ENCODE data around the gene VPS35L.
"Not testable (repeated sequence)": the region's sequence is repeated elsewhere in the genome, so short reads cannot be mapped to it uniquely, and the experiment has no call there.

The VPS35L gene

DNA sequence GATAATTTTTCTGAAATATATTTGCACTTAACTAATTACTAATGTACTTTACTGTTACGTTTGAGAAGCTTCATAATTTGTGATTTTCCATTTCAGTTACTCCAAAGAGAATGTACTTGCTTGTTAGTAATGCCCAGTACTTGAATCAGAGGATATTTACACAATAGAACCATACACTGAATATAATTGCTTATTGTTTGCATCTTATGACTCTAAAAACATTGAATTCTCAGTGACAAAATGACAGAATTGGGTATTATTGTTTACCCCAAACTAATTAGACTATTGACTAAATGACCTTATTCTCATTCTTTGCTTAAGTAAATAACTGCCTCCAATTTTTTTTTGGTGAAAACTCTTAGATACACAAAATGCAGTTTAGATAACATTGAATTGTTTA, 22.9 kb upstream of the VPS35L start:
- DNase-seq, result no peak

DNA sequence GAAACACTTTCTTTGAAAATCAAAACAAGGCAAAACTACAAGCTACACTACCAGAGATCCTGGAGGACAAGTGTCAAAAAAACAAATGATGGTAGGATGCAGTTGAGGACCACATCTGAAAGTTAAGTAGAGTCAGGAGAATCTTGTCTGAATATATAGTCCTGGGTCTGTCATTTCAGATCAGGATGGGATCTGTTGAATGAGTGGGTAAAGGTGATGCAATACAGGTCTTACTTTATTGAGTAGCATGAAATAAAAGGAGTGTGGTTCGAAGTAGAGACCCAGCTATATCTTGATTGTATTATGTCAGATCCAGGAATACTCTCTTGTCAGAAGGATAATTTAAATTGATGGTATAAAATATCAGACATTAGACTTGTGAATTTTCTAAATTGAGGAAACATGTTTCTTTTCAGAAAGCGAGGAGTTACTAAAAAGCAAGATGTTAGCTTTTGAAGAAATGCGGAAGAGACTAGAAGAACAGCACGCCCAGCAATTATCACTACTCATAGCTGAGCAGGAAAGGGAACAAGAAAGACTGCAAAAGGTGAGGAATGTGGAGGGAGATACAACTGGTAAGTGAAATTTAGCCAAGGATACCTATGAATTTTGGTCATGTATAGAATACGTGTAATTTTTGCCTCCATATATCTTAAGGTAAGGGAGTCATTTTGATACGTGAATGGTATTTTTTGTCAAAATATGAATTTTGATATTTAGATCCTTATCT, 15.1 kb upstream of the VPS35L start:
- DNase-seq, result no peak

DNA sequence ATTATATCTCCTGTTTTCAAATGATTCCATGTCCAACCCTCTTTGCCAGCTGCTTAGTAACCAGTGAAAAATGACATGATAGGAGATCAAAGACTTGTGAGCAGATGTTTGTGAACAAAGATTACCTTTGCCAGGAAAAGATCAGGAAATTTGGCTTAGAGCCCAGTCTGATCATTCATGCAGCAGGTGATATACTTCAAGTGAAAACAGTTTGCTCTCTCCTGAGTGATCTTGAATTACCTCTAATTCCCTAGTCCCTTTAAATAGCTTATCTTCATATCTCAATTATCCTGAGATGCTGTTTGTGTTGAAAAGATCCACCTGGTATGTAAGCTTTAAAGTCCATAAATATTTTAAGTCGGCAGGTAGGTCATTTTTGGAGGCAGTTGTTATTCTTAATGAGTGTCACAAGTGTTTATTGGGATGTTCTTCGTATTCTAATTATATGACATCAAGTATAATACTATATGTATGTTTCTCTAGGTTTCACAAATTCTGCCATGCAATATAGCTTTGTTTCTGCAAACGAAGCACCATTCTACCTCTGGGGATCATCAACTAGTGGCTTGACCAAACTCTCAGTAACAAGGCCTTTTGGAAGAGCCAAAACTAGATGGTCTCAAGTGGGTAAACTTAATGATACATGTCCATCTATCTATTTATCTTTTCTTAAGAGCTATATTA, 13.2 kb upstream of the VPS35L start:
- no peak for DNase-seq

DNA sequence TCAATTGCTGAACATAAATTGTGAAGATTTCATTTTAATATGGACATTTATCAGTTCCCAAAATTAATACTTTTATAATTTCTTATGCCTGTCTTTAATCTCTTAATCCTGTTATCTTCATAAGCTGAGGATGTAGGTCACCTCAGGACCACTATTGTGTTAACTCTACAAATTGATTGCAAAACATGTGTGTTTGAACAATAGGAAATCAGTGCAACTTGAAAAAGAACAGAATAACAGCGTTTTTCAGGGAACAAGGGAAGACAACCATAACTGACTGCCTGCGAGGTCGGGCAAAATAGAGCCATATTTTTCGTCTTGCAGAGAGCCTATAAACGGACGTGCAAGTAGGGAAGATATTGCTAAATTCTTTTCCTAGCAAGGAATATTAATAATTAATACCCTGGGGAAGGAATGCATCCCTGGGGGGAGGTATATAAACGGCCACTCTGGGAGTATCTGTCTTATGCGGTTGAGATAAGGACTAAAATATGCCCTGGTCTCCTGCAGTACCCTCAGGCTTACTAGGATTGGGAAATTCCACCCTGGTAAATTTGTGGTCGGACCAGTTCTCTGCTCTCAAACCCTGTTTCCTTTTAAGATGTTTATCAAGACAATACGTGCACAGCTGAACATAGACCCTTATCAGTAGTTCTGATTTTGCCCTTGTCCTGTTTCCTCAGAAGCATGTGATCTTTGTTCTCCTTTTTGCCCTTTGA, 12.1 kb upstream of the VPS35L start:
- DNase-seq, result not testable (repeated sequence)

DNA sequence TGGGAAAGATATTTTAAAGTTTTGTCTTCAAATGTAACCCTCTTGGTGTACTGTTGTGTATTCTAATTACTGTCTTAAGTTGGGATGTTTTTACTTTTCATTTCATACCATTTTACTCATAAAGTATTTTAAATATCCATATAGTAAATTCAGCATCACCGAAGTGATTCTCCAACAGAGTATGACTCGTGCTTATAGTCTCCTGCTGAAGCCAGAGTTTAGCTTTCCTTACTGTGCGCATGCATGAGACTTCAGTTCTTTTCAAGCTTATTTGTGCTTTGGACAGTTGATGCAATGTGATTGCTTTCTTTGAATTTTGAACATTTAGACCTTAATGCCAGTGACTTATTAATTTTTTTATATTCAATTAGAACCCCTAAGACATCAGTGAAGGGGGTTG, 7.4 kb upstream of the VPS35L start:
- DNase-seq, result no peak

DNA sequence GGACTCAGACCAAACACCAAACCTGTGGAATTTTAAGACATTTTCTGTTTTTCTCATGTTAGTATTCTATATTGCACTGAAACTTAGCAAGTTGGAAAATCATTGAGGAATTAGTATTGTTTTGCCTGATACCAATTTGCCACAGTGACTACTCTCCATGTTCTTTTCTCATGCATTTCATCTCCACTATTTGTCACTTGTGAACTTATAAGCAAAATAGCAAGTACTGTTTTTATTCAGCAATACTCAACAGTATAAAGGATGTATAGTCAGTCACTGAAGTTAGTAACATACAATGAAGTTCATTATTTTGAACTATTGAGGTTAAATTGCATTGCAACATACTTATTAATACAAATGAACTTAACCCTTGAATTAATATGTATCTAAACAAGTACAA, 5.8 kb upstream of the VPS35L start:
- DNase-seq, result no peak

DNA sequence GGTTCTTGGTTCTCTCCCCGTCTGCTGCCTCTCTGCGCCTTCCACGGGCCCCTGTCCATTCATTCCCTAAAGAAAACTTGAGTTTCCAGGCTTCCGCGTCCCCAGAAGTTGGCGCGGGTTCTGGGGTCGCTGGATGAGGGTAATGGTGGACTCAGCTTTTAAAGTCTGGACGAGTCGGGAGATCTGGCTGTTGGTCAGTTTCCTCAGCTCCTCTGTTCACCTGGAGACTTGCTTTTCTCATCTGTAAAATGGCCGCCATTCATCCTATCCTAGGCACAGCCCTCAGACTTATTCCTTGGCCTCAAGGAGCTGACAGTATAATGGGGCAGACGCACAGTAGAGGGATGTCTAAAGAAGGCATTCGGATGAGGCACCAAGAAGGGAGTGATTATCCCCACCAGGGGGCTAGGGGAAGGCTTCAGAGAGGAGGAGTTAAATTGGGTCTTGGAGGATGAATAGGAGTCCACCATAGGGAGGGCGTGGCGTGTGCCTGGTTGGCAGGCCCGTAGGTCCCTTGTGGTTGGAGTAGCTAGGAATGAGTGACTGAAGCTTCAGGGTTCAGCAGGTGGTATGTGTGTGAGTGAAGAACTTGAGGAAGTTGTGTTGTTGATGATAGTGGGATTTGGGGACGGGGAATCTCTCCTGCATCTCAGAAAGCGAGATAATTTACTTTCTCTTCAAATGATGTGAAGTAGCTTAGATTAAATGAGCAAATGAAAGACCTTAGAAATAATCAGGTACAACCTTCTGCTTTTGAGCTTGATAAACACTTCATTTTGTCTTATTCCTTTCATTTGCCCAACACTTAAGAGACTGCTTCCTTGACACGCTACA, 652 bp downstream of the VPS35L start:
- DNase-seq, result peak; percentile 32

DNA sequence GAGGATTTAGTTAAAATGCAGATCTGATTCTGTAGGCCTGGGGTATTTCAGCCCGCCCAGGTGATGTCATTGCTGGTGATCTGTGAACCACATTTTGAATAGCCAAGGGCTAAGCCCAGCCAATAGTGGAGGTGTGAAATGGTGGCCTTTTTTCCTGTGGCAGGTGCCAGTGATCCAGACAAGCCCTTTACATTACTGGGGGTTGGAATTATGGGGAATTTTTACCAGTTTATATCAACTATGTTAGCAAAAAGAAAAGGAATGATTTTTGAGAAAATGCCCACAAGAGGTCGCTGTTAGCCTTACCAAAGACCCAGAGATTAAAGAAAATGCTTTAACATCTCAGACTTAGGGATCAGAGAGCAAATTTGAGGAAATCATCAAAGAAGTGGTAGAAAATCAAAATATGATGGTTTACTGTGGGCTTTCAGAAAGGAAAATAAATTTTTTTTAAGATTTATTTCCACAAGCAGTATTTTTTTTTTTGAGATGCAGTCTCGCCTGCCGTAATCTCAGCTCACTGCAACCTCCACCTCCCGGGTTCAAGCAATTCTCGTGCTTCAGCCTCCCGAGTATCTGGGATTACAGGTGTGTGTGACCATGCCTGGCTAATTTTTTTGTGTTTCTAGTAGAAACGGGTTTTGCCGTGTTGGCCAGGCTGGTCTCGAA, 3.9 kb downstream of the VPS35L start:
- DNase-seq, result peak; percentile 61

DNA sequence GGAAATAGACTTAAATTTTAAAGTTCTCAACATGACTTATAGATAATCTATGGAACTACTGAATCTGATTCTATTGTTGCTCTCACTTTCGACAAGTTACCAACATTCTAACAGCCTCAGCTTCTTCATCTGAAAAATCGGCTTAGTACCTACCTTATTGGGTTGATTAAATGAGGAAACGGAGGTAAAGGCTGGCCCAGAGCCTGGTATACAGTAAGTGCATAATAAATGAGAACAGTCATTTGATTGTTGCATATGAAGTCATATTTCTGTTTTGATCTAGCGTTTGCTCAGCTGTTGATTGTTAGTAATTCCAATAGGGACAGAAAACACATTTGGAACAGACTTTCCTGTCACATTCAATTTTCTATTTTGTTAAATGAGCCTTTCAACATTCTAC, 4.6 kb downstream of the VPS35L start:
- no peak for DNase-seq

DNA sequence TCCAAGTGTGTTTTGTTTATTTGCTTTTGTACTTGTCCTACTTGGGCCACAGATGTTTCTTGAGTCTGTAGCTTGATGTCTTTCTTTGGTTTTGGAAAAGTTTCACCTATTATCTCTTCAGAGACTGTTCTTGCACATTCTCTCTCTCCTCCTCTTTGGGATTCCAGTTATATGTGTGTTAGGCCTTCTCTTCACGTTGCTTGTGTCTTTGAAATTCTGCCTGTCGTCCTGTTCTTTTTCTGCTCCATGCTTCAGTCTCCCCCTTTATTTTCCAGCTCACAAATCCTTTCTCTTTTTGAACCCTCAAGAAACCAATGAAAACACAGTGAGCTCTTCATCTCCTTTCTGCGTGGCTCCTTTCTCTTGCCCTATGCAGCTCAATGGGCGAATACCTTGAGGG, 7.9 kb downstream of the VPS35L start:
- no peak for DNase-seq

DNA sequence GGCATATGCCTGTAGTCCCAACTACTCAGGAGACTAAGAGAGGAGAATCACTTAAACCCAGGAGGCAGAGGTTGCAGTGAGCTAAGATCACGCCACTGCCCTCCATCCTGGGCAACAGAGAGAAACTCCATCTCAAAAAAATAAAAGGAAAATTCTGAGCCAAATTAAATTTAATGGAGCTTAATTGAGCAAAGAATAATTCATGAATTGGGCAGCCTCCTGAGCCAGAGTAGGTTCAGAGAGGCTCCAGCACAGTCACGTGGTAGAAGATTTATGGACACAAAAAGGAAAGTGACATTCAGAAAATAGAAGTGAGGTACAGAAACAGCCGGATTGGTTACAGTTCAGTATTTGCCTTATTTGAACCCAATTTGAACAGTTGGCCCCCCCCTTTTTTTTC, 10.9 kb downstream of the VPS35L start:
- no peak for DNase-seq

DNA sequence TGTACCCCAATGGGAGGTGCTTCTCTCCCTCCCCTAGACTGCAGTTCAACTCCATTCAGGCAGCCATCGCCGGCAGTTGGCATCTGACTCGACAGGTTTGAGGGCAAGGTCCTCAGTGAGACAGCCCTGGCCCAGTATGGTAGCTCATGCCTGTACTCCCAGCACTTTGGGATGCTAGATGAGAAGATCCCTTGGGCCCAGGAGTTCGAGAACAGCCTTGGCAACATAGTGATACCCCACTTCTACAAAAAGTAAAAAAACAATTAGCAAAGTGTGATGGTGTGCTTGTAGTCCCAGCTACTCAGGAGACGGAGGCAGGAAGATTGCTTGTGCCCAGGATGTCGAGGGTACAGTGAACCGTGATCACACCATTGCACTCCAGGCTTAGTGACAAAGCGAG, 12.1 kb downstream of the VPS35L start:
- no peak for DNase-seq

DNA sequence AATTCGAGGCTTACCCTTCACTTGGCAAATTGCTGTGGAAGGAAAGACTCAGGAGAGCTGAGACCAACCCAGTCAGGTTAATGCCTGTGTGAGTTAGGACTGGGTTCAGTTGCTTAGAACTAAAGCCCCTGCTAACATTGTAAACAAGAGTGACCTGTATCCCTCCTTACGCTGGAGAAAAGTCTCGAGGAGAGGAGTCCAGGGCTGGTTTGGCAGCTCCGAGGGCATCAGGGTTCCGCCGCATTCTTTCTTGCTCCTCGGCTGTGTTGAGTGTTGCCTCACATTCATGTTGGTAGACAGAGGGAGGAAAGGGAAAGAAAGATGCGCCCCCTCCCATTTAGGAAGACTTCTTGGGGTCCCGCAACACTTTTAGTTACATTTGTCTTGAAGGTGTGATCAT, 18.5 kb downstream of the VPS35L start:
- DNase-seq, result no peak

DNA sequence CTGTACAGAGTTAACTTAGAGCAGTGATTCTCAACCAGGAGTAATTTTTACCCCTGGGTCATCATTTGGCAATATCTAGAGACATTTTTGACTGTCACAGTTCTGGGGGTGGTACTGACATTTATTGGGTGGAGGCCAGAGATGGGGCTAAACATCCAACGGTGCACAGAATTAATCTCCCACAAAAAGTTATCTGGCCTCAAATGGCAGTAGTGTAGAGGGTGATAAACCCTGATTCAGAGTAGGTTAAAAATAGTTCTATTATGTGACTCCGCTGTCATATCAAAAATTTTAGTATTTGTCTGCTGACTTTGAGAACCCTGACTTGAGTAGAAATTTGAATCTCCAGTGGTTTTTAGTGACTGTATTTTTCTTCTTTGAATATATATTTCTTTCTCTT, 19.1 kb downstream of the VPS35L start:
- DNase-seq, result no peak

DNA sequence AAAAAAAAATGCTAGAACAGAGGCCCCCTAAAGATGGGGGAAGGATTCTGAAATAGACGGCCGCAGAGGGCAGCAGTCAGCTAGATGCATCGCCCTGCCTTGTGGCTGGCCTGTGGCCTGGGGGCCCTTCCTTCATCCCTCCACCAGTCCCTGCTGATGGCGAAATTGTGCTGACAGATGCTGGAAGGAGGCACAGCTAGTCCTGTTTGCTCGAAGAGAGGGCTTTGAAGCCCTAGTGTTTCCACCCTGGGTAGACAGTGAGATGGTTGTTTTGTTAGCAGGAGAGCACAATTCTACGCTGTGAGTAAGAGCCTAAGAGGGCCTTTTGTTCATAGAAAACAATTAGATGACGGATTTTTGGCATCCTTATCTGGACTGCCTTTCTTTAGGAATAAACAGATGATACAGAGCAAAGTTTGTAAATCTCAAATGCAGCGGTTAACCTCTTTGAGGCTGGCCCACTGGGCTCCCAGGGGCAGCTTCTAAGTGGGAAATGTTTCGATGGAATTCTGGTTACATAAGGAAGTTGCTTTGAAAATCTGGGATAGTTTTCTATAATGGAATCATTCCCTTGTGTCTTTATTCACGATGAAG, 23.0 kb downstream of the VPS35L start:
- peak; percentile 7 for DNase-seq

DNA sequence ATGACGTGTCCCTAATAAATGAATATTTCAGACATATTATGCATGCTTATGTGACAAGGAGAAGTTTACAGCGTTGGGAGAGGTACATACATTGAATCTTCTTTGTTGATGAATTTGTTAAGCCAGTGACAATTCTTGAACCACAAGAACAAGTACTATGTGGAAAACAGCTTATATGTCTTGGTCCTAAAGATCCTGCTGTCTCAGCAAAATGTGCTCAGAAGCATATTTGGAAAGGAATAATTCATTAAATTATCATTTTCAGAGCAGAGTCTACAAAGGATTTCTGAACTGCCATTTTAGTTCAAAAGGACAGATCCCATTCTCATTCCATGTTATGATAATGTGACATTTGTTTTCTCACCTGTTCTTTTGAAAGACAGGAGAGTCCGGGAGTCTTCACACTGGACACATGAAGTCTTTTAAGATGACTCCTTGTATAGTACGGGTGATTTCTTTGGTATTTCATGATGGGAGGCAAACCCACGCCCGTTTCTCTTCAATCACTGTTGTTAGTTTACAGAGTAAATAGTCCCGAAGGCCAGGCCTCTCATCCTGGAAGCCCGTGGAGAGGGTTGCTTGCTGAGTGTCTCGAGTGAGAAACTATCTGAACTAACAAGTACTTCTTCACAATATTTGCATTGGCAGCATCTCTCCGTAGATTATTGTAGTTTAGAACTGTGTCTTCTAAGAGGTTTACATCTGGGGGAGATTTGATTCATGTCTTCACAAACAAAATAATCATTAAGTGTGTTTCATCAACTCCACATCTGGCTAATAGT, 26.7 kb downstream of the VPS35L start:
- DNase-seq, result no peak

DNA sequence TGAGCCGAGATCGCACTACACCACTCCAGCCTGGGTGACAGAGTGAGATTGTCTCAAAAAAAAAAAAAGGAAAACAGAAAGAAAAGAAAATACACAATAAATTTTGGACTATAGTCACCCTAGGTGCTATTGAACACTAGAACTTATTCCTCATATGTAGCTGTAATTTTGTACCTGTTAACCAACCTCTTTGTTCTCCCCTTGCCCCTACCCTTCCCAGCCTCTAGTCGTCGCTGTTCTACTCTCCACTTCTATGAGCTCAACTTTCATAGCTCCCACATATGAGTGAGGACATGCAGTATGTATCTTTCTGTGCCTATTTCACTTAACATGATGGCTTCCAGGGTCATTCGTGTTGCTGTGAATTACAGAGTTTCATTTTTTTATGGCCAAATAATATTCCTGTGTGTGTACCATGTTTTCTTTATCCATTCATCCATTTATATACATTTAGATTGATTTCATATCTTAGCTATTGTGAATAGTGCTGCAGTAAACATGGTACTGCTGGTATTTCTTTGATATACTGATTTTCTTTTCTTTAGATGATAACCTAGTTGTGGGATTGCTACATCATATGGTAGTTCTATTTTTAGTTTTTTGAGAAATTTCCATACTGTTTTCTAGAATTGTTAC, 28.3 kb downstream of the VPS35L start:
- DNase-seq, result peak; percentile 50

DNA sequence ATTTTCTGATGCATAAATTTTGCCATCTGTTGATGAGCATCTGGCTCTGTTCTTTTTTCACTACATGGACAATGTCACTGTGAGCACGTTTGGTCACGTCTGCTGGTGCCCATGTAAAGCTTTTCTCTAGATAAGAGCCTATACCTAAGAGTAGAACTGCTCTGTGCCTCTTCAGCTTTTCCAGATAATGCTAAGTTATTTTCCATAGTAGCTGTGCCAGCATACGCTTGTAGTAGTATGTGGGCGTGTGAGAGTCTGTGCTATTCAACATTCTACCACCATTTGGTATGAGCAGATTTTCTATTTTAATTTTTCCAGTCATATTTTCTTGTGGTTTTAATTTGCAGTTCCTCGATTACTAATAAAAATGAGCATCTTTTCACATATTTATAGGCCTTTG, 33.2 kb downstream of the VPS35L start:
- no peak for DNase-seq

DNA sequence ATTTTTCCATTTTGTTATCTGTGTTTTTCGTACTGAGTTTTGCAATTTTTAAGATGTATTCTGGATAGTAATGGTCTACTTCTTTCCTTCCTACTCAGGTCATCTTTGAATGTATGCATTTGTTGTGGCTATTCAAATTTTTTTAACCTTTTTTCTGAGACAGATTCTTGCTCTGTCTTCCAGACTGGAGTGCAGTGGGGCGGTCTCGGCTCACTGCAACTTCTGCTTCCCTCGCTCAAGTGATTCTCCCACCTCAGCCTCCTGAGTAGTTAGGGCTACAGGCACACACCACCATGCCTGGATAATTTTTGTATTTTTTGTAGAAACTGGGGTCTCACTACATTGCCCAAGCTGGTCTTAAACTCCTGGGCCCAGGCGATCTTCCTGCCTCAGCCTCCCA, 33.6 kb downstream of the VPS35L start:
- no peak for DNase-seq

DNA sequence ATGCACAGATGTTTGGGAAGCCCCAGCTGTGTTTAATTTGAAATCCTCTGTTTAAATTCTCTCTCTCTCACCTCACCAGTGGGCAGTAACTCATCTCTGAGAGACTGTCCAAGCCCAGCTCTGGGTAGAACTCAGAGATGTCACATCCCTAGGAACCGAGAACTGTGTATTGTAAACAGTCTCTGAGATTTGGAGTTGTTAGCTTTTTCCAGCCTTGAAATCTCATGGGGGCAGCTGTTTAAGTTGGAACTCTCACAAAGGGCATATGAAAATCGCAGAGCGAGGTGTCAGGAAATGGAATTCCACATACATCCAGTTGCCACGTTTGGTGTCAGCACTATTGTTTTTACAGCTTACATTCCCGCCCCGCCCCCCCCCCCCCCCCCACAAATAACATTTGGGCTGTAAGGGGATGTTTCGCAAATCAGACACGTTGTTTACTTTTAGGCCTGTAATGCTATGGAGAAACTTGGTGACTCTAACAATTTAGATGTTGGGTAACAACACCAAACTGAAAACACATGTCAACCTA, 34.3 kb downstream of the VPS35L start:
- peak; percentile 46 for DNase-seq

Measured in fibroblast of upper back skin (primary cell).